HG02870 (cell line): ENCODE data around the gene GCLM.
"Not testable (repeated sequence)": the region's sequence is repeated elsewhere in the genome, so short reads cannot be mapped to it uniquely, and the experiment has no call there.

ENCODE experiments used
- ATAC-seq: cut with Tn5 transposase; IDR thresholded peaks from one replicate; pipeline ENCODE4 v1.9.1; 2021; ENCODE audit warnings: mild to moderate bottlenecking, moderate library complexity; ENCODE audit not compliant: unreplicated experiment

The GCLM gene

DNA sequence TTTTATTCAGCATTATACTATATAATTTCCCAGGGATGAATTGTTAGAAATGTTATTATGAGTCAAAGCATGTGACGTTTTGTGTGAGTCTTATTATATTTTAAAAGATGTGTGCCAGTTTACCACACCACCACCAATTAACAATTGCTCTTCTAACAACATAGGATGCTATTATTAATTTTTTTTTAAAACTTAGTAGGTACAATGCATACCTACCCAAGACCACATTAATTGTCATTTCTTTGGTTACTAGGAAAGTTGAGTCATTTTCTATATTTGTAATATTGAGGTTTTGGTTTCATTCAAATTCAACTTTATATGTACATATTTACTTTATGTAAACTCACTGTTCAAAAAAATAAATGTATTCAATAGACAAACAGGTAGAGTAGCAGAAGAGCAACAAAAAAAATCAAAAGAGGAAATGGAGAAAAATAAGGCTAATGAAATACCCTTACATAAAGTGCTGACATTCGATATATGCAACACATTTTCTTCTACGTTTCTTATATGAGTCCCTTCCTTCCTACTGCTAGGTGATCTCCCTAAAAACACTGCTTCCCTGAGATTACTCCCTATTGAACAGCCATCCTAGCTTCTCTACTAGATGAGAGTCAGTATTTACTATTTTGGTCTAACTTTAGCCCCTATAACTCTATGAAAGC is 9.6 kb downstream of the GCLM start:
- no peak for ATAC-seq

DNA sequence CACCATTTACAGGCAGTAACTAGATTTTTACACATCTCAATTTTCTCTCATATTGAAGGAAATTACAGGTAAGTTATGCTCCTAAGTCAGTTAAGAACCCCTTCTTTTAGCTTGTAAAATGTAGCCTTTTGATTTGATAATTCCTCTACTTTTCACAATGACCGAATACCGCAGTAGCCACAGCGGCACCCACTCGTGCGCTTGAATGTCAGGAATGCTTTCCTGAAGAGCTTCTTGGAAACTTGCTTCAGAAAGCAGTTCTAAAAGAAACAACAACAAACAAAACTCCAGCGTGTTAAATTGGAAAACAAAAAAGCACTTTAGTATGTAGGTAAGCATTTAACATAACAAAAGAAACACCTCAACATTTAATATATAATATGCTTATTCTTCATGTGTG is 20.3 kb downstream of the GCLM start:
- no peak for ATAC-seq

- ATAC-seq = no peak
These were observed 27.0 kb downstream of the GCLM start for GRCh38 chr1:93882269-93882668.

DNA sequence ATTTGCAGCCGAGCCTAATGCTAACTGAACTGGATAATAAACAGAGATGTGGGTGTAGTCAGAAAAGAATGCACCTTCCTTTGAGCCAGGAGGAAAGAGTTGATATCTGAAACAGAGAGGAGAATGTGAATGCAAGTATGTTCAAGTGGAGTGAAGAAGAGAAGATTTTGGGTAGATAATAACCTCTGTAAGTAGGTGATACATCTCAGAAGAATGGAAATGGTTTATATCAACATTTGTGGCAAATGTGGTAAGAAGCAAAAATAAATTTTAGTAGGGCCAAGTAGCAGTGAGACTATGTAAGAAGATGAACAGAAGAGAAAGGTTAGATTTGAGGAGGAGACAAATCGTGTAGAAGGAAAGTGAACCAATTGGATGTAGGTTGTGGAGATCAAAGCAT is 28.5 kb downstream of the GCLM start:
- ATAC-seq = no peak

- peak; percentile 91 for ATAC-seq
These were observed 30.2 kb downstream of the GCLM start, which contains the start of gene DNTTIP2 for GRCh38 chr1:93878889-93879586. DNTTIP2 (minus strand) TSS chr1:93879206; CDS start chr1:93879148, 58 bp downstream.

GRCh38 chr1:93878501-93878888 is 30.7 kb downstream of the GCLM start:
- peak; percentile 66 for ATAC-seq

DNA sequence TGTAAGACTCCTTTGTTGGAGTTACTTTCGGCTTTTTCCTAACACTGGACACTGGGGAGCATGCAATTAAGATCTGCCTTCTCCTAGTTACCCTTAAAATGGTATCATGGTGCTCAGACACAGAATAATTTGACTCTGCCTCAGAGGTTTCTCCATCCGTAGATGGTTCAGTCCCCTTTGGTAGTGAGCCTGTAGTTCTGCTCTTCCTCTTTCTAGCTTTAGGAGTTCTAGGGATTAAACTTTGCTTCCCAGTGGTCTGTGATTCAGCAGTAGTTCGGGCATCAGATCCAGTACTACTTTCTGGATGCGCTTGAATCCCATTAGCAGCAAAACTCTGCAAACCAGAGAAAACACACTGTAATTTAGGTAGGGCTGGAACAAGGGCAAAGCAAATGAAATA is 31.7 kb downstream of the GCLM start:
- no peak for ATAC-seq

DNA sequence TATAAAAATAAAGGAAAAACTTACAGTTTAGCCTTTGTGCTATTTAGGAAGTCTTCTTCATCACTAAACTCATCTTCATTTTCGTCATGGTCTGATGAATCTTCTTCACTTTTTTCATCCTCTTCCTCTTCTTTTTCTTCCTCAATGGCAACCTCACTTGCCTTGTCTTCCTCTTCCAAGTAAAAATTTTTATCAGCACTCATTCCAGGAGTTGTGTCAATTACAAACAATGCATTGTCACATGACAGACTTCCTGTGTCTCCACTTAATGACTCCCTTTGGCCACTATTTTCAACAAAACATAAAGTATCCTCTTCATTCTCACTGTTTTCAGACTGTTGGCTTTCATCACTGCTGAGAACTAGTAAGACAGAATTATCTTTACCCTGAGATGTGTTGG is 33.0 kb downstream of the GCLM start:
- ATAC-seq = no peak

- ATAC-seq = no peak
These were observed 35.1 kb downstream of the GCLM start for GRCh38 chr1:93874025-93874651.

GRCh38 chr1:93871366-93871765 is 37.9 kb downstream of the GCLM start:
- no peak for ATAC-seq

DNA sequence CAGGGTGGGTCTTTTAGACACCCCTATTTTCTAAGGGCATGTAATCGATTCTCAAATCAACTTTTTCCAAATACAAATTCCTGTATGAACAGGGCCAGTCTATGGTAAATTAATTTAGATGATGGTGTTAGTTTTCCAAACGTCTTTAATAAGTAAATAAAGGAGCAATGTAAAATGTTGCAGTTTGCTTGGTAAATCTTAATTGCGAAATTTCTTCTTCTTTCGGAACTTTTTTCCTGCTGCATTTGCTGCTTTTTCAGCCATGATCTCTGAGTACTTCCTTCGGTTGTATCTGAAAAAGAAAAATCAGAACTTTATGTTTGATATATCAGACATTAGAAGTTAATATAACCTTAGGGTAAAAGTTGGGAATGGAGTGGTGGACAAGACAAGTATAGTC is 39.6 kb downstream of the GCLM start:
- ATAC-seq = no peak

- ATAC-seq = not testable (repeated sequence)
These were observed 40.7 kb downstream of the GCLM start for GRCh38 chr1:93868492-93868891.

GRCh38 chr1:93865253-93865652 is 44.0 kb downstream of the GCLM start:
- no peak for ATAC-seq

DNA sequence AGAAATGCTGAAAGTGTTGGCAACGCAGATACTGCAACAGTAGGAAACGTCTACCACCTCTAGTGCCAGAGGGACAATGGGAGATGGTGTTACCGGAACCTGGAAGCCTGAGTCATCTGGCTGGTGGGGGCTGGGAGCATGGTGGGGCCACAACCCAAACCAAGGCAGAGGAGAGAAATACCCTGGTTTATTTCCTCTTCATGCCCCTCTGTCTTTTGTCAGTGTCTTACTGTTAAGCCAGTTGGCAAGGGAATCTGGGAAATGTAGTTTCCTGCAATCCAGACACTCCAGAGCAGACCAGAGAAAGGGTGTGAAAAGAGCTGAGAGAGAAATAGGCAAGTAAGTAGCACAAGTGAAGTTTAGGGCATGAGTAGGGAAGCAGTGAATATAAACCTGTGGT is 45.1 kb downstream of the GCLM start:
- no peak for ATAC-seq

GRCh38 chr1:93857653-93858052 is 51.6 kb downstream of the GCLM start:
- ATAC-seq = not testable (repeated sequence)

DNA sequence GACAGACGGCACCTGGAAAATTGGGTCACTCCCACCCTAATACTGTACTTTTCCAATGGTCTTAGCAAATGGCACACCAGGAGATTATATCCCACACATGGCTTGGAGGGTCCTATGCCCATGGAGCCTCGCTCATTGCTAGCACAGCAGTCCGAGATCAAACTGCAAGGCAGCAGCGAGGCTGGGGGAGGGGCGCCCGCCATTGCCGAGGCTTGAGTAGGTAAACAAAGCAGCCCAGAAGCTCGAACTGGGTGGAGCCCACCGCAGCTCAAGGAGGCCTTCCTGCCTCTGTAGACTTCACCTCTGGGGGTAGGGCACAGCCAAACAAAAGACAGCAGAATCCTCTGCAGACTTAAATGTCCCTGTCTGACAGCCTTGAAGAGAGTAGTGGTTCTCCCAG is 53.2 kb downstream of the GCLM start:
- ATAC-seq = not testable (repeated sequence)

- no peak for ATAC-seq
These were observed 55.3 kb downstream of the GCLM start for GRCh38 chr1:93853940-93854339.

- no peak for ATAC-seq
These were observed 57.4 kb downstream of the GCLM start for GRCh38 chr1:93851878-93852277.

DNA sequence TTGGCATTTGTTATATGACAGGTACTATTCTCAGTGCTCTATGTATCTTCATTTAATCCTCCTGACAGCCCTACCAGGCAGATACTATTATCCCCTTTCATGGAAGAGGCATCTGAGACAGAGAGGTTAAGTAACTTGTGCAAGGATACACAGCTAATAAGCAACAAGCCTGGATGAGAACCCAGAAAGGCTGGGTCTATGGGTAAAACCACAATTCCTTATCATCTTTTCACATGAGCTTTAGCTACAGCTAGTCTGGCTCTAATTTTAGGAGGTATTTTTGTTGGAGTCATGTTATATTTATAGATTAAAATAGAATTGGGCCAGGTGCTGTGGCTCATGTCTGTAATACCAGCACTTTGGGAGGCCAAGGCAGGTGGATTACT is 57.9 kb downstream of the GCLM start:
- ATAC-seq = no peak

DNA sequence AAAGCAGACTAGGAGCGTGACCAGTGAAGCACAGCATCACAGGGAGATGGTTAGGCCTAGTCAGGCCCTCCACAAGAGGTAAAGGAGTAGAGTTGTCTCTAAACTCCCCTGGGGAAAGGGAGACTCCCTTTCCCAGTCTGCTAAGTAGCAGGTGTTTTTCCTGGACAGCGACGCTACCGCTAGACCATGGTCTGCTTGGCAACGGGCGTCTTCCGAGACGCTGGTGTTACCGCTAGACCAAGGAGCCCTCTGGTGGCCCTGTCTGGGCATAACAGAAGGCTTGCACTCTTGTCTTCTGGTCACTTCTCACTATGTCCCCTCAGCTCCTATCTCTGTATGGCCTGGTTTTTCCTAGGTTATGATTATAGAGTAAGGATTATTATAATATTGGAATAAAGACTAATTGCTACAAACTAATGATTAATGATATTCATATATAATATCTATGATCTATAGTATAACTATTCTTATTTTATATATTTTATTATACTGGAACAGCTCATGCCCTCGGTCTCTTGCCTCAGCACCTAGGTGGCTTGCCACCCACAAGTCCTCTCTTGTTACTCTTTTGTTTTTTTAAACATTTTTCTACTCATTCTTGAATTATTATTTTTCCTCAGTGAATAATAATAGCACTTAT is 58.4 kb downstream of the GCLM start:
- not testable (repeated sequence) for ATAC-seq

GRCh38 chr1:93848350-93848883 is 60.8 kb downstream of the GCLM start:
- ATAC-seq = no peak
